HCT116 (cell line): ENCODE results near the gene PALB2. TPM values are rescaled to one million over a fixed set of nuclear protein-coding genes. Genes with fewer than 3 reads are reported as not detected.

Experiments
- ATAC-seq: fragments of 200-7000 bp; cut with Tn5 transposase; 2 replicates; pipeline ENCODE4 v1.9.1; 2020; ENCODE audit warnings: mild to moderate bottlenecking, moderate library complexity
- BruUV-seq: library from RNA; stranded (reverse); fragments of 400-500 nt; replicated peaks from 2 replicates; lab custom pipeline; 2021; lab: Mats Ljungman, UMichigan
- CTCF ChIA-PET: fragments of 300-600 bp; sonication (Branson Sonifier 250); formaldehyde crosslinking; loops from one replicate; lab custom pipeline; 2021; ENCODE audit warnings: antibody characterized with exemption; lab: Charles Lee
- POLR2A ChIA-PET: fragments of 300-600, 350-600 bp; sonication (Branson Sonifier 250); formaldehyde crosslinking; loops from one replicate; lab custom pipeline; 2021; ENCODE audit warnings: antibody characterized with exemption; lab: Charles Lee
- RAD21 ChIA-PET, 2 experiments: fragments of 300-600 bp; sonication (Branson Sonifier 250); formaldehyde crosslinking; loops; one replicate each; lab custom pipeline; 2023; ENCODE audit warnings: low total read pairs in 2 of 2; ENCODE audit not compliant: uncharacterized antibody in 2 of 2, unreplicated experiment in 2 of 2, low non-redundant PET in 1 of 2; lab: Charles Lee
- DNase-seq: peaks from one replicate; pipeline ENCODE4 v3.0.0-alpha.2; 2010; ENCODE audit warnings: low read depth, low spot score
- H2AFZ ChIP-seq: fragments of 200-600 bp; shearing (Covaris generic), sonication (generic); 2 replicates; pipeline ENCODE4 v1.6.1; 2017; ENCODE audit warnings: low read depth, mixed run types, mixed read lengths, antibody characterized with exemption, low read length; ENCODE audit not compliant: poor library complexity, severe bottlenecking
- H3K27ac ChIP-seq: 2 replicates; pipeline ENCODE4 v1.5.1; 2012; ENCODE audit warnings: low read depth, low read length
- H3K27me3 ChIP-seq: fragments of 200-600 bp; sonication (generic); 2 replicates; pipeline ENCODE4 v1.6.1; 2016; ENCODE audit warnings: mixed run types, low read length, mixed read lengths; ENCODE audit not compliant: insufficient read depth
- H3K36me3 ChIP-seq, 2 experiments: fragments of 200-500 bp in 1 of 2; fragments of 200-600 bp in 1 of 2; sonication (Bioruptor generic) in 1 of 2; sonication (generic) in 1 of 2; 2 replicates each; pipeline versions ENCODE4 v1.5.1 to v1.6.1; 2014 to 2016; ENCODE audit warnings: low read length in 2 of 2, inconsistent platforms in 1 of 2, mixed read lengths in 1 of 2, mixed run types in 1 of 2; ENCODE audit not compliant: insufficient read depth in 2 of 2, control insufficient read depth in 1 of 2
- H3K4me1 ChIP-seq, 2 experiments: fragments of 200-600 bp in 1 of 2; sonication (generic) in 1 of 2; 2 replicates each; pipeline versions ENCODE4 v1.5.1 to v1.6.1; 2012 to 2017; ENCODE audit warnings: low read length in 2 of 2, inconsistent platforms in 1 of 2, mild to moderate bottlenecking in 1 of 2, mixed read lengths in 1 of 2, mixed run types in 1 of 2, moderate library complexity in 1 of 2; ENCODE audit not compliant: insufficient read depth in 2 of 2, control insufficient read depth in 1 of 2
- H3K4me2 ChIP-seq: fragments of 200-600 bp; sonication (generic); 2 replicates; pipeline ENCODE4 v1.6.1; 2017; ENCODE audit warnings: mixed run types, low read length, mixed read lengths
- H3K4me3 ChIP-seq, 2 experiments: fragments of 200-600 bp in 1 of 2; sonication (generic) in 1 of 2; replicated peaks in 1 of 2; 2 replicates each; pipeline ENCODE4 v1.5.1; 2011 to 2016; ENCODE audit warnings: low read length in 2 of 2, control low read depth in 1 of 2, low read depth in 1 of 2, mild to moderate bottlenecking in 1 of 2, mixed read lengths in 1 of 2, mixed run types in 1 of 2
- H3K79me2 ChIP-seq: fragments of 200-600 bp; sonication (generic); 2 replicates; pipeline ENCODE4 v1.6.1; 2017; ENCODE audit warnings: mild to moderate bottlenecking, mixed run types, low read length, moderate library complexity, mixed read lengths; ENCODE audit not compliant: insufficient read depth
- H3K9ac ChIP-seq: fragments of 200-600 bp; sonication (generic); 2 replicates; pipeline ENCODE4 v1.6.1; 2016; ENCODE audit warnings: low read length, mixed read lengths
- H3K9me2 ChIP-seq: fragments of 200-600 bp; sonication (generic), shearing (Covaris generic); 2 replicates; pipeline ENCODE4 v1.6.1; 2017; ENCODE audit warnings: mixed run types, mild to moderate bottlenecking, moderate library complexity; ENCODE audit not compliant: insufficient read depth
- H3K9me3 ChIP-seq, 2 experiments: fragments of 200-500 bp in 1 of 2; fragments of 200-600 bp in 1 of 2; sonication (Bioruptor generic) in 1 of 2; sonication (generic) in 1 of 2; 2 replicates each; pipeline ENCODE4 v1.6.1; 2014 to 2017; ENCODE audit warnings: low read length in 2 of 2, mixed read lengths in 2 of 2, inconsistent platforms in 1 of 2, low read depth in 1 of 2, mild to moderate bottlenecking in 1 of 2, mixed run types in 1 of 2, moderate library complexity in 1 of 2; ENCODE audit not compliant: control insufficient read depth in 1 of 2, insufficient read depth in 1 of 2
- H4K20me1 ChIP-seq: fragments of 200-600 bp; sonication (generic), shearing (Covaris generic); 2 replicates; pipeline ENCODE4 v1.6.1; 2017; ENCODE audit warnings: mixed run types, mild to moderate bottlenecking, moderate library complexity; ENCODE audit not compliant: insufficient read depth
- CBX3 ChIP-seq: IDR thresholded peaks from 2 replicates; pipeline ENCODE4 v1.6.1; 2012; ENCODE audit warnings: low read depth
- EGR1 ChIP-seq: IDR thresholded peaks from 2 replicates; pipeline ENCODE4 v1.6.1; 2012; ENCODE audit warnings: low read depth
- ELF1 ChIP-seq: IDR thresholded peaks from 2 replicates; pipeline ENCODE4 v1.6.1; 2012; ENCODE audit warnings: low read depth, borderline replicate concordance
- EZH2 ChIP-seq: fragments of 200-600 bp; sonication (generic); IDR thresholded peaks from 2 replicates; pipeline ENCODE4 v1.6.1; 2017; ENCODE audit warnings: antibody characterized with exemption, mixed run types
- EZH2phosphoT487 ChIP-seq: fragments of 200-600 bp; IDR thresholded peaks from 2 replicates; pipeline ENCODE4 v1.6.1; 2018; ENCODE audit warnings: antibody characterized with exemption, borderline replicate concordance
- FOSL1 ChIP-seq: IDR thresholded peaks from 2 replicates; pipeline ENCODE4 v1.6.1; 2012; ENCODE audit warnings: low read depth
- POLR2A ChIP-seq: IDR thresholded peaks from 2 replicates; pipeline ENCODE4 v1.7.0; 2011; ENCODE audit warnings: borderline replicate concordance; ENCODE audit not compliant: insufficient read depth, insufficient read length; ENCODE audit errors: extremely low read depth
- POLR2AphosphoS5 ChIP-seq: IDR thresholded peaks from 2 replicates; pipeline ENCODE4 v1.6.1; 2011; ENCODE audit warnings: mild to moderate bottlenecking, low read depth, low read length, moderate library complexity
- SIN3A ChIP-seq: IDR thresholded peaks from 2 replicates; pipeline ENCODE4 v1.6.1; 2012; ENCODE audit warnings: low read depth
- SP1 ChIP-seq: IDR thresholded peaks from 2 replicates; pipeline ENCODE4 v1.6.1; 2012; ENCODE audit warnings: low read depth
- SRF ChIP-seq: IDR thresholded peaks from 2 replicates; pipeline ENCODE4 v1.6.1; 2012; ENCODE audit warnings: low read depth
- YY1 ChIP-seq: IDR thresholded peaks from 2 replicates; pipeline ENCODE4 v1.6.1; 2011; ENCODE audit warnings: low read length, low read depth, moderate library complexity, mild to moderate bottlenecking; ENCODE audit not compliant: insufficient replicate concordance; ENCODE audit errors: extremely low read depth
- ZNF274 ChIP-seq: fragments of 200-500 bp; sonication (Bioruptor generic); IDR thresholded peaks from 2 replicates; pipeline ENCODE4 v1.6.1; 2014; ENCODE audit warnings: mild to moderate bottlenecking, low read depth, low read length, inconsistent platforms
- intact Hi-C: fragments of 100-400 bp; cut with micrococcal nuclease; formaldehyde crosslinking; loops from 2 replicates; pipeline ENCODE4 v1.10.0; 2022
- total RNA-seq: library from RNA; stranded (reverse); gene quantifications from one replicate; pipeline ENCODE4 v1.2.1, GENCODE V29; 2021; ENCODE audit not compliant: unreplicated experiment
- TF ChIP-seq, protein P1 (sequence below), 3 experiments: fragments of 200-600 bp in 1 of 3; sonication (generic) in 1 of 3; IDR thresholded peaks in 2 of 3; conservative IDR thresholded peaks in 1 of 3; 2 replicates each; pipeline ENCODE4 v1.5.1; 2012 to 2017; ENCODE audit warnings: low read depth in 2 of 3, low read length in 2 of 3, antibody characterized with exemption in 1 of 3, borderline replicate concordance in 1 of 3, control low read depth in 1 of 3, mild to moderate bottlenecking in 1 of 3, mixed read lengths in 1 of 3, mixed run types in 1 of 3, moderate library complexity in 1 of 3; ENCODE audit not compliant: insufficient read depth in 1 of 3

The PALB2 gene
- total RNA-seq, 1 experiment from 2014 or later = 15.6 TPM

DNA sequence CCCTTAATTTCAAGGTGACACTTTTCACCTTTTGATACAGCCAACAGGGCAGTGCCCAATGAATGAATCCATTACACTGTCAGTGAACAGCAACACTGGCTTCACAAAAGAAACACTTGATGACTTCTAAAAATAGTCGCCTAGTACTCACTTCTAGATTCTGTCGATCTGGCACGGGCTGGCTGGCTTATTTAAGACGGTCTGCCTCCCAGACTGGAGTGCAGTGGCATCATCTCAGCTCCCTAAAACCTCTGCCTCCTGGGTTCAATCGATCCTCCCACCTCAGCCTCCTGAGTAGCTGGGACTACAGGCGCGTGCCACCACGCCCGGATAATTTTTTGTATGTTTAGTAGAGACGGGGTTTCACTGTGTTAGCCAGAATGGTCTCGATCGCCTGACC is 46.9 kb downstream of the PALB2 start:
- no TSS peak for BruUV-seq
- no peak overlapping the region for H3K27ac ChIP-seq
- H2AFZ ChIP-seq = no peak overlapping the region

More for the DNA sequence above, 46.9 kb downstream of the PALB2 start:
- DNase-seq (no peak), ATAC-seq (no peak)
- H3K4me1 ChIP-seq = peaks cover 16 to 25% of the 10 kb centered on the region in 2 experiments; a peak in 3 of 4 replicates
- no peak overlapping the region for H3K9ac ChIP-seq
- no peaks in the 10 kb centered on the region for H4K20me1 ChIP-seq
- no peak overlapping the region for H3K4me3 ChIP-seq
- RAD21 ChIA-PET = no interaction called here
- intact Hi-C loops = no loop called here
- POLR2A ChIA-PET = interaction anchor here (1.4 kb wide), 1 partner anchor 37 kb away, joined by 3 read pairs; the partner anchor contains the start of genes EARS2 and UBFD1
- H3K4me2 ChIP-seq = peak overlapping the region; percentile 89
- H3K79me2 ChIP-seq = peaks cover 68% of the 10 kb centered on the region
- no peaks in the 10 kb centered on the region for H3K27me3 ChIP-seq
- peaks cover 17 to 40% of the 10 kb centered on the region in 2 experiments for H3K36me3 ChIP-seq
- no peaks in the 10 kb centered on the region for H3K9me2 ChIP-seq
- CTCF ChIA-PET = no interaction called here
- H3K9me3 ChIP-seq = no peaks in the 10 kb centered on the region
- TF ChIP-seq, protein P1, sequence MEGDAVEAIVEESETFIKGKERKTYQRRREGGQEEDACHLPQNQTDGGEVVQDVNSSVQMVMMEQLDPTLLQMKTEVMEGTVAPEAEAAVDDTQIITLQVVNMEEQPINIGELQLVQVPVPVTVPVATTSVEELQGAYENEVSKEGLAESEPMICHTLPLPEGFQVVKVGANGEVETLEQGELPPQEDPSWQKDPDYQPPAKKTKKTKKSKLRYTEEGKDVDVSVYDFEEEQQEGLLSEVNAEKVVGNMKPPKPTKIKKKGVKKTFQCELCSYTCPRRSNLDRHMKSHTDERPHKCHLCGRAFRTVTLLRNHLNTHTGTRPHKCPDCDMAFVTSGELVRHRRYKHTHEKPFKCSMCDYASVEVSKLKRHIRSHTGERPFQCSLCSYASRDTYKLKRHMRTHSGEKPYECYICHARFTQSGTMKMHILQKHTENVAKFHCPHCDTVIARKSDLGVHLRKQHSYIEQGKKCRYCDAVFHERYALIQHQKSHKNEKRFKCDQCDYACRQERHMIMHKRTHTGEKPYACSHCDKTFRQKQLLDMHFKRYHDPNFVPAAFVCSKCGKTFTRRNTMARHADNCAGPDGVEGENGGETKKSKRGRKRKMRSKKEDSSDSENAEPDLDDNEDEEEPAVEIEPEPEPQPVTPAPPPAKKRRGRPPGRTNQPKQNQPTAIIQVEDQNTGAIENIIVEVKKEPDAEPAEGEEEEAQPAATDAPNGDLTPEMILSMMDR (IDR thresholded peaks at IDR 0.05 in 2 of 3, conservative IDR thresholded peaks at IDR 0.05 in 1 of 3; ENCODE audit: borderline replicate concordance in 1 of 3, insufficient read depth in 1 of 3, low read depth in 2 of 3, low read length in 2 of 3) = no peak
- TF ChIP-seq ZNF274 (no peak), POLR2AphosphoS5 (no peak), EGR1 (no peak), EZH2phosphoT487 (no peak), YY1 (no peak), ELF1 (no peak), EZH2 (no peak), SIN3A (no peak), CBX3 (no peak), POLR2A (no peak), FOSL1 (no peak), SRF (no peak), SP1 (no peak)
